Endothelial cell (in vitro differentiated cells): ENCODE results near the gene KCNJ6. TPM values are rescaled to one million over a fixed set of nuclear protein-coding genes. Genes with fewer than 3 reads are reported as not detected.

Experiments used
- DNase-seq: peaks from one replicate; pipeline ENCODE4 v3.0.0; 2021; ENCODE audit warnings: low spot score
- H3K27ac Mint-ChIP-seq: one replicate; pipeline ENCODE4 v1.8.0; 2021; ENCODE audit warnings: mixed read lengths, inconsistent platforms; ENCODE audit not compliant: unreplicated experiment
- H3K27me3 Mint-ChIP-seq: one replicate; pipeline ENCODE4 v1.8.0; 2021; ENCODE audit warnings: mild to moderate bottlenecking, moderate library complexity, mixed read lengths, inconsistent platforms; ENCODE audit not compliant: unreplicated experiment
- H3K36me3 Mint-ChIP-seq: one replicate; pipeline ENCODE4 v1.8.0; 2021; ENCODE audit warnings: mild to moderate bottlenecking, low read depth, mixed read lengths, inconsistent platforms; ENCODE audit not compliant: unreplicated experiment
- H3K4me1 Mint-ChIP-seq: one replicate; pipeline ENCODE4 v1.8.0; 2021; ENCODE audit warnings: mild to moderate bottlenecking, mixed read lengths, inconsistent platforms; ENCODE audit not compliant: unreplicated experiment
- H3K4me3 Mint-ChIP-seq: one replicate; pipeline ENCODE4 v1.8.0; 2021; ENCODE audit warnings: mild to moderate bottlenecking, mixed read lengths, inconsistent platforms; ENCODE audit not compliant: unreplicated experiment
- H3K9me3 Mint-ChIP-seq: one replicate; pipeline ENCODE4 v1.8.0; 2021; ENCODE audit warnings: mixed read lengths, inconsistent platforms; ENCODE audit not compliant: unreplicated experiment
- CTCF ChIP-seq: fragments of 200-600 bp; sonication (generic); IDR thresholded peaks from one replicate; pipeline ENCODE4 v1.5.0; 2021; ENCODE audit warnings: antibody characterized with exemption; ENCODE audit not compliant: unreplicated experiment
- total RNA-seq: library from RNA; stranded (reverse); fragmentation: NEBNext Ultra II Directional; extraction: Animal tissue kit (Norgen Biotek cat#: 25700); gene quantifications from one replicate; pipeline ENCODE4 v1.2.1, GENCODE V29; 2021; ENCODE audit not compliant: unreplicated experiment

Gene KCNJ6
- total RNA-seq, 1 donor from 2014 or later: 0.41 TPM

DNA sequence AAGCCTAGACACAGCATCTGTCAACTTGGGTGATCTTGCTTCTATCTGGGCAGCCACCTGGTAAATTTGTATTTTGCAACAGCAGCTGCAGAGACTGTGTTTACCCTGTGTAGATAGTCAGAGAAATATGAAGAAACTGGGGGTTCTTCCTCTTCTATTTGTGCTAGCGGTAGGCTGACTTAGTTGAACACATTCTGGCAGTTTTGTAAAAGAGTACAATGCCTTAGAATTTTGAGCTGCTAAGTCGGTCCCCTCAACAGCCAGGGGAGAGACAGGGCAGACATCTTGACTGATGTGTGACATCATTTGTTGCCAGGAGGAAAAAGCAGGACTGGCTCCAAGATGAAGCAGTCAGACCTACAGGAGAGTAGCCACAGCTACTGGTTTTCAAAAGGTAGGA, 53.7 kb downstream of the KCNJ6 start:
- no peaks in the 10 kb centered on the region for H3K36me3 Mint-ChIP-seq
- TF ChIP-seq CTCF: no peak
- H3K9me3 Mint-ChIP-seq: no peaks in the 10 kb centered on the region
- peaks cover 1% of the 10 kb centered on the region for H3K27me3 Mint-ChIP-seq
- H3K27ac Mint-ChIP-seq: no peak overlapping the region
- peak; percentile 22 for DNase-seq
- no peaks in the 10 kb centered on the region for H3K4me1 Mint-ChIP-seq
- H3K4me3 Mint-ChIP-seq: no peak overlapping the region

DNA sequence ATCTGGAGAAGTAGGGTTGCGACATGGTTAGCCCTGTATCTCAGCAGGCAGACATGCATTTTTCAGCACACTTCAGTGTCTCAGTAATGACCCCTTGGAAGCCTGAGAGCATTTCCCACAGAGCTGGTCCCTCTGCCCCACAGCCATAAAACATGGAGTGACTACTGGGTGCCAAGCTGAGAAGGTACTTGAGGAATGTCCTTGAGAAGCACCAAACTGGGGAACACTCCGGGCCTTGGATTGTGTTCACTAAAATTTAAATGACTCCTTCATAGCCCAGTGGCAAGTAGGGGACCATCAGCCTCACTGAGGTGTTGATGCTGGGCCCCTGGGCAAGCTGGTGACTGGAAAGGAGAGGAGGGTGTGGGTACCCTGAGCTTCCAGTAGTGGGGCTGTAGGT, 54.7 kb downstream of the KCNJ6 start:
- no peaks in the 10 kb centered on the region for H3K36me3 Mint-ChIP-seq
- H3K9me3 Mint-ChIP-seq: no peaks in the 10 kb centered on the region
- no peaks in the 10 kb centered on the region for H3K4me1 Mint-ChIP-seq
- DNase-seq: no peak
- no peak overlapping the region for H3K27ac Mint-ChIP-seq
- H3K4me3 Mint-ChIP-seq: no peak overlapping the region
- H3K27me3 Mint-ChIP-seq: peaks cover 1% of the 10 kb centered on the region
- no peak for TF ChIP-seq CTCF

DNA sequence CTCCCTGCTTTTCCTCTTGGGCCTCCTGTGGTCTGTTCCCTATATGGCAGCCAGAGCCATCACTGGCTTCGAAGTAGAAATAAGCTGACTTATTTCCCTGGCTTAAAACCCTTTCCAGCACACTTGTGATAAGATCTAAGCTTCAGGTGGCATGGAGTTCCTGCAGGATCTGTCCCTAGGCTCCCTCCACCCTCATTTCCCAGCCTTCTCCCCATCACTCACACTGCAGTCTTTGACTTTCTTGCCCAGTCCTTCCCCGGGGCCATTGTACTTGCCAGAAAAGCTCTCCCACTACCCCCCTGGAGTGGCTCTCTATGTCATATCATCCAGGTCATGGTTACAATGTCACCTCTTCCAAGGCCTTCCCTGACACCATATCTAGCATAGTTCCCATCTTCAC, 55.8 kb downstream of the KCNJ6 start:
- no peak overlapping the region for H3K27ac Mint-ChIP-seq
- no peak overlapping the region for H3K4me3 Mint-ChIP-seq
- H3K4me1 Mint-ChIP-seq: peaks cover 6% of the 10 kb centered on the region
- no peaks in the 10 kb centered on the region for H3K9me3 Mint-ChIP-seq
- no peaks in the 10 kb centered on the region for H3K36me3 Mint-ChIP-seq
- no peak for TF ChIP-seq CTCF
- peaks cover 1% of the 10 kb centered on the region for H3K27me3 Mint-ChIP-seq
- DNase-seq: no peak

DNA sequence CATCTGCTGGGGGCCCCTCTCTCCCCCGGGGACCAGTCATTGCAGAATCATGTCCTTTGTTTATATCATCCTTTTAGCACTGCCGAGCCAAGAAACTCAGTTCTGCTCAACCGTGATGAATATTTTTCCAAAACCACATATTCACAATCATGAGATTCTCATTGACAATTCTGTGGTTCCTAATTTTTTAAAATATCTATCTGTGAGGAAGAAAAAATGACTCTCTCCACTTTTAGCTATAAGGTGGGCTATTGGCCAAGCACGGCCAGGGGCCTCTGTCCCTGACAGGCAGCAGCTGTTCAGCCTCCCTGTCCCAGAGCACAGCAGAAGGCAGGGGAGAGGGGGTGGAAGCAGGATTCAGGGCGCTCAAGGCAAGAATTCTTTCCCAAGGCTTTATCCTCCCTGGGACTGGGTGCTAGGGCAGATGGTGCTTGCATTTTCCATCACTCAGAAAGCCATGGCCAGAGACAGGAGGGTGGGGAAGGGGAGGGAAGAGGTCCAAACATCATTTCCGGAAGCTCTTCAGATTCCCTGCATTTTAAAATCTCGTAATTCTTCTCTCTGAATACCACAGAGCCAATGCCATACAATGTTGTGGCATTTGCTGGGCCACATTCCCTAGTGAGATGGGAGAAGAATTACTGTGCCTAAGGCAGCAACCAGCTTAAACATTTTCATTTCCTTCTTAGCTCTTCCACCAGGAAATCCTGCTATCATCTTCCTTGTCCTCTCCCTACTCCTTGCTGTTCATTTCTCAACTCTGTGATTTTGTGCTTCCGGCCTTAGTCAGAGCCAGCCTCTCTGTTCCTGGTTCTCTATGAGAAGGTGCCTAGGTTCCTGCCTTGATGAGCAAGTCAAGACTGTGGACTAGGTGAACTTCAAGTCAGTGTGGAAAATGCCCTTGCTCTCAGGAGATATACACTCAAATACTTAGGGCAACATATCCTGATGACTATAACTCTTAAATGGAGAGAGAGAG, 60.3 kb downstream of the KCNJ6 start:
- DNase-seq: no peak
- peaks cover 12% of the 10 kb centered on the region for H3K4me1 Mint-ChIP-seq
- no peak overlapping the region for H3K4me3 Mint-ChIP-seq
- H3K27ac Mint-ChIP-seq: peak overlapping the region; percentile 82
- H3K9me3 Mint-ChIP-seq: peaks cover 6% of the 10 kb centered on the region
- H3K36me3 Mint-ChIP-seq: no peaks in the 10 kb centered on the region
- TF ChIP-seq CTCF: no peak
- H3K27me3 Mint-ChIP-seq: no peaks in the 10 kb centered on the region

GRCh38 chr21:37855271-37855646, 61.0 kb downstream of the KCNJ6 start:
- Mint-ChIP-seq H3K27me3 (no peaks in the 10 kb centered on the region), H3K4me1 (peaks cover 12% of the 10 kb centered on the region), H3K4me3 (no peak overlapping the region), H3K36me3 (no peaks in the 10 kb centered on the region), H3K27ac (peak overlapping the region; percentile 16), H3K9me3 (peaks cover 6% of the 10 kb centered on the region)
- no peak for TF ChIP-seq CTCF
- no peak for DNase-seq
